GM12891 (cell line): ENCODE data around the gene CLMP.

Source experiments
- PAX5 ChIP-seq: IDR thresholded peaks from 2 replicates; pipeline ENCODE4 v1.6.1; 2011; ENCODE audit warnings: low read length, moderate library complexity, mild to moderate bottlenecking; ENCODE audit not compliant: insufficient read depth, severe bottlenecking
- POLR2A ChIP-seq: IDR thresholded peaks from 2 replicates; pipeline ENCODE4 v1.6.1; 2011; ENCODE audit warnings: low read depth, low read length, control low read depth
- POLR2AphosphoS5 ChIP-seq: IDR thresholded peaks from 2 replicates; pipeline ENCODE4 v1.6.1; 2011; ENCODE audit warnings: low read depth, low read length, control low read depth
- POU2F2 ChIP-seq: IDR thresholded peaks from 2 replicates; pipeline ENCODE4 v1.6.1; 2011; ENCODE audit warnings: low read depth, mild to moderate bottlenecking, control low read depth, low read length, moderate library complexity
- SPI1 ChIP-seq: IDR thresholded peaks from 2 replicates; pipeline ENCODE4 v1.6.1; 2011; ENCODE audit warnings: low read depth, low read length, control low read depth
- TAF1 ChIP-seq: IDR thresholded peaks from 2 replicates; pipeline ENCODE4 v1.6.1; 2011; ENCODE audit warnings: low read depth, low read length, control low read depth

DNA sequence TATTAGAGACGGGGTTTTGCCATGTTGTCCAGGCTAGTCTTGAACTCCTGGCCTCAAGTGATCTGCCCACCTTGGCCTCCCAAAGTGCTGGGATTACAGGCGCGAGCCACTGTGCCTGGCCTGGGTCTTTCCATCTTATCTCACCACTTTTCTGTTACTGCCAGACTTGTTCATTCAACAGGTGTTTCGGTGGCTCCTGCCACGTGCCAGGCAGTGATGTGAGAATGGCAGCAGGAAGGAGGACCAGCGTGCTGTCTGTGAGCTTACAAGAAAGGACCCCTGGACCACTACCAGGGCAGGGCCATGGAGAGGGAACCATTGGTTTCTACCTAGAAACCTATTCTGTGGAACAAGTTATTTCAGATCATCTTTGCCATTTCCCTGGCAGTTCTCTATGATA, 44.2 kb downstream of the CLMP start:
- no peak for TF ChIP-seq POLR2A
- no peak for TF ChIP-seq POLR2AphosphoS5
- TF ChIP-seq TAF1, result no peak
- no peak for TF ChIP-seq SPI1
- TF ChIP-seq POU2F2, result no peak
- no peak for TF ChIP-seq PAX5
